Measurements from ENCODE around the gene TSPAN14. TPM values are rescaled to one million over a fixed set of nuclear protein-coding genes. Genes with fewer than 3 reads are reported as not detected.

TSPAN14 gene
- total and polyA plus RNA-seq, 2 of the 13 experiments (the other 11 are each of a cell fraction or from before 2014, with no cell fraction given) = 24.1 to 80.6 TPM

DNA sequence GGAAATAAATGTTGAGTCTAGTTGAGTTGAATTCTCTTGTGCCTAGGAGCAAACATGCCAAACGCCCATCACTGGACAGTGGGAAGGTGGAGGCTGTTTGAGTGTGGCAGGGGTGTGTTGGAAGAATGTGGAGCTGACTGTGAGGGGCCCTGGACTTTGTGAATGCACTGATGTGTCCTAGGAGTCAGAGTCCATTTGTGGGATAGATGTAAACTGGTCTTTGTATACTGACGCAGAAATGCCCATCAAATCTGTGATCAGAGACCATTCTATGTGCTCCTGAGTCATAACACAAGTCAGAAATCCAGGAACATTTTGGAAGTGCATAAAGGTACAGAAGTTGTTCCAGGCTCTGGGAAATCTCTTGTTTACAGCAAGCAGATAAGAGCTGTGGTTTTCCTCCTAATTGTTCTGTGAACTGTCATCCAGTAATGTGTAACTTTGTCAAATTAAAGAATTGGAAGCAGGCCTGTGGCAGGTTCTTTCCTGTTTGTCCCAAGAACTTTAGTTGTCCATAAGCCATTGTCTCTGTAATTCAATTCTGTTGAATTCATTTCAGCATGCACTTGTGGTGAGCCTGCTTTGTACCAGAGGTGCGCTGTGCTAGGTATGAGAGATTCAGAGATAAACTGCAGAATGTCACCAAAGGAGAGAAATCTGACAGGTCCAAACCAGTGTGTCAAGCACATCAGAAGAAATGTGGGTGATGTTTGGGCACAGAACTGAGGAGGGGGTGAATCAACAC is 38.2 kb upstream of the TSPAN14 start (continued):
- TF ChIP-seq NKX3-1 (CRISPR knock-in tag; IDR thresholded peaks at IDR 0.05) (no peak), MIXL1 (CRISPR knock-in tag; IDR thresholded peaks at IDR 0.05) (0 out of 2 replicates have a peak, but pooled peaks have one; percentile 17), ZNF44 (CRISPR knock-in tag; IDR thresholded peaks at IDR 0.05) (no peak), RARA (CRISPR knock-in tag; IDR thresholded peaks at IDR 0.05) (peak; percentile 57; the same call in 1 of the 2 replicates), FOSL2 (CRISPR knock-in tag; IDR thresholded peaks at IDR 0.05) (peak; percentile 42), ZBTB20 (CRISPR knock-in tag; IDR thresholded peaks at IDR 0.05; ENCODE audit: borderline replicate concordance, low read depth) (peak; percentile 45; the same call in 1 of the 2 replicates), PHF21A (CRISPR knock-in tag; IDR thresholded peaks at IDR 0.05) (peak; percentile 66), TEAD3 (CRISPR knock-in tag; optimal IDR thresholded peaks at IDR 0.05; ENCODE audit: borderline replicate concordance) (peak; percentile 88), SOX6 (IDR thresholded peaks at IDR 0.05) (no peak), SOX6 (CRISPR knock-in tag; IDR thresholded peaks at IDR 0.05) (peak; percentile 77), FOXJ3 (CRISPR knock-in tag; IDR thresholded peaks at IDR 0.05; ENCODE audit: borderline replicate concordance) (0 out of 2 replicates have a peak, but pooled peaks have one; percentile 46), CREB1 (IDR thresholded peaks at IDR 0.05) (no peak), CREB1 (CRISPR knock-in tag; IDR thresholded peaks at IDR 0.05) (peak; percentile 57)
- TF ChIP-seq, protein P1, sequence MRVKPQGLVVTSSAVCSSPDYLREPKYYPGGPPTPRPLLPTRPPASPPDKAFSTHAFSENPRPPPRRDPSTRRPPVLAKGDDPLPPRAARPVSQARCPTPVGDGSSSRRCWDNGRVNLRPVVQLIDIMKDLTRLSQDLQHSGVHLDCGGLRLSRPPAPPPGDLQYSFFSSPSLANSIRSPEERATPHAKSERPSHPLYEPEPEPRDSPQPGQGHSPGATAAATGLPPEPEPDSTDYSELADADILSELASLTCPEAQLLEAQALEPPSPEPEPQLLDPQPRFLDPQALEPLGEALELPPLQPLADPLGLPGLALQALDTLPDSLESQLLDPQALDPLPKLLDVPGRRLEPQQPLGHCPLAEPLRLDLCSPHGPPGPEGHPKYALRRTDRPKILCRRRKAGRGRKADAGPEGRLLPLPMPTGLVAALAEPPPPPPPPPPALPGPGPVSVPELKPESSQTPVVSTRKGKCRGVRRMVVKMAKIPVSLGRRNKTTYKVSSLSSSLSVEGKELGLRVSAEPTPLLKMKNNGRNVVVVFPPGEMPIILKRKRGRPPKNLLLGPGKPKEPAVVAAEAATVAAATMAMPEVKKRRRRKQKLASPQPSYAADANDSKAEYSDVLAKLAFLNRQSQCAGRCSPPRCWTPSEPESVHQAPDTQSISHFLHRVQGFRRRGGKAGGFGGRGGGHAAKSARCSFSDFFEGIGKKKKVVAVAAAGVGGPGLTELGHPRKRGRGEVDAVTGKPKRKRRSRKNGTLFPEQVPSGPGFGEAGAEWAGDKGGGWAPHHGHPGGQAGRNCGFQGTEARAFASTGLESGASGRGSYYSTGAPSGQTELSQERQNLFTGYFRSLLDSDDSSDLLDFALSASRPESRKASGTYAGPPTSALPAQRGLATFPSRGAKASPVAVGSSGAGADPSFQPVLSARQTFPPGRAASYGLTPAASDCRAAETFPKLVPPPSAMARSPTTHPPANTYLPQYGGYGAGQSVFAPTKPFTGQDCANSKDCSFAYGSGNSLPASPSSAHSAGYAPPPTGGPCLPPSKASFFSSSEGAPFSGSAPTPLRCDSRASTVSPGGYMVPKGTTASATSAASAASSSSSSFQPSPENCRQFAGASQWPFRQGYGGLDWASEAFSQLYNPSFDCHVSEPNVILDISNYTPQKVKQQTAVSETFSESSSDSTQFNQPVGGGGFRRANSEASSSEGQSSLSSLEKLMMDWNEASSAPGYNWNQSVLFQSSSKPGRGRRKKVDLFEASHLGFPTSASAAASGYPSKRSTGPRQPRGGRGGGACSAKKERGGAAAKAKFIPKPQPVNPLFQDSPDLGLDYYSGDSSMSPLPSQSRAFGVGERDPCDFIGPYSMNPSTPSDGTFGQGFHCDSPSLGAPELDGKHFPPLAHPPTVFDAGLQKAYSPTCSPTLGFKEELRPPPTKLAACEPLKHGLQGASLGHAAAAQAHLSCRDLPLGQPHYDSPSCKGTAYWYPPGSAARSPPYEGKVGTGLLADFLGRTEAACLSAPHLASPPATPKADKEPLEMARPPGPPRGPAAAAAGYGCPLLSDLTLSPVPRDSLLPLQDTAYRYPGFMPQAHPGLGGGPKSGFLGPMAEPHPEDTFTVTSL (CRISPR knock-in tag; IDR thresholded peaks at IDR 0.05; ENCODE audit: borderline replicate concordance) = no peak
- TF ChIP-seq, protein P2, sequence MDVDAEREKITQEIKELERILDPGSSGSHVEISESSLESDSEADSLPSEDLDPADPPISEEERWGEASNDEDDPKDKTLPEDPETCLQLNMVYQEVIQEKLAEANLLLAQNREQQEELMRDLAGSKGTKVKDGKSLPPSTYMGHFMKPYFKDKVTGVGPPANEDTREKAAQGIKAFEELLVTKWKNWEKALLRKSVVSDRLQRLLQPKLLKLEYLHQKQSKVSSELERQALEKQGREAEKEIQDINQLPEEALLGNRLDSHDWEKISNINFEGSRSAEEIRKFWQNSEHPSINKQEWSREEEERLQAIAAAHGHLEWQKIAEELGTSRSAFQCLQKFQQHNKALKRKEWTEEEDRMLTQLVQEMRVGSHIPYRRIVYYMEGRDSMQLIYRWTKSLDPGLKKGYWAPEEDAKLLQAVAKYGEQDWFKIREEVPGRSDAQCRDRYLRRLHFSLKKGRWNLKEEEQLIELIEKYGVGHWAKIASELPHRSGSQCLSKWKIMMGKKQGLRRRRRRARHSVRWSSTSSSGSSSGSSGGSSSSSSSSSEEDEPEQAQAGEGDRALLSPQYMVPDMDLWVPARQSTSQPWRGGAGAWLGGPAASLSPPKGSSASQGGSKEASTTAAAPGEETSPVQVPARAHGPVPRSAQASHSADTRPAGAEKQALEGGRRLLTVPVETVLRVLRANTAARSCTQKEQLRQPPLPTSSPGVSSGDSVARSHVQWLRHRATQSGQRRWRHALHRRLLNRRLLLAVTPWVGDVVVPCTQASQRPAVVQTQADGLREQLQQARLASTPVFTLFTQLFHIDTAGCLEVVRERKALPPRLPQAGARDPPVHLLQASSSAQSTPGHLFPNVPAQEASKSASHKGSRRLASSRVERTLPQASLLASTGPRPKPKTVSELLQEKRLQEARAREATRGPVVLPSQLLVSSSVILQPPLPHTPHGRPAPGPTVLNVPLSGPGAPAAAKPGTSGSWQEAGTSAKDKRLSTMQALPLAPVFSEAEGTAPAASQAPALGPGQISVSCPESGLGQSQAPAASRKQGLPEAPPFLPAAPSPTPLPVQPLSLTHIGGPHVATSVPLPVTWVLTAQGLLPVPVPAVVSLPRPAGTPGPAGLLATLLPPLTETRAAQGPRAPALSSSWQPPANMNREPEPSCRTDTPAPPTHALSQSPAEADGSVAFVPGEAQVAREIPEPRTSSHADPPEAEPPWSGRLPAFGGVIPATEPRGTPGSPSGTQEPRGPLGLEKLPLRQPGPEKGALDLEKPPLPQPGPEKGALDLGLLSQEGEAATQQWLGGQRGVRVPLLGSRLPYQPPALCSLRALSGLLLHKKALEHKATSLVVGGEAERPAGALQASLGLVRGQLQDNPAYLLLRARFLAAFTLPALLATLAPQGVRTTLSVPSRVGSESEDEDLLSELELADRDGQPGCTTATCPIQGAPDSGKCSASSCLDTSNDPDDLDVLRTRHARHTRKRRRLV (CRISPR knock-in tag; IDR thresholded peaks at IDR 0.05) = 0 out of 2 replicates have a peak, but pooled peaks have one; percentile 35
- TF ChIP-seq, protein P3, sequence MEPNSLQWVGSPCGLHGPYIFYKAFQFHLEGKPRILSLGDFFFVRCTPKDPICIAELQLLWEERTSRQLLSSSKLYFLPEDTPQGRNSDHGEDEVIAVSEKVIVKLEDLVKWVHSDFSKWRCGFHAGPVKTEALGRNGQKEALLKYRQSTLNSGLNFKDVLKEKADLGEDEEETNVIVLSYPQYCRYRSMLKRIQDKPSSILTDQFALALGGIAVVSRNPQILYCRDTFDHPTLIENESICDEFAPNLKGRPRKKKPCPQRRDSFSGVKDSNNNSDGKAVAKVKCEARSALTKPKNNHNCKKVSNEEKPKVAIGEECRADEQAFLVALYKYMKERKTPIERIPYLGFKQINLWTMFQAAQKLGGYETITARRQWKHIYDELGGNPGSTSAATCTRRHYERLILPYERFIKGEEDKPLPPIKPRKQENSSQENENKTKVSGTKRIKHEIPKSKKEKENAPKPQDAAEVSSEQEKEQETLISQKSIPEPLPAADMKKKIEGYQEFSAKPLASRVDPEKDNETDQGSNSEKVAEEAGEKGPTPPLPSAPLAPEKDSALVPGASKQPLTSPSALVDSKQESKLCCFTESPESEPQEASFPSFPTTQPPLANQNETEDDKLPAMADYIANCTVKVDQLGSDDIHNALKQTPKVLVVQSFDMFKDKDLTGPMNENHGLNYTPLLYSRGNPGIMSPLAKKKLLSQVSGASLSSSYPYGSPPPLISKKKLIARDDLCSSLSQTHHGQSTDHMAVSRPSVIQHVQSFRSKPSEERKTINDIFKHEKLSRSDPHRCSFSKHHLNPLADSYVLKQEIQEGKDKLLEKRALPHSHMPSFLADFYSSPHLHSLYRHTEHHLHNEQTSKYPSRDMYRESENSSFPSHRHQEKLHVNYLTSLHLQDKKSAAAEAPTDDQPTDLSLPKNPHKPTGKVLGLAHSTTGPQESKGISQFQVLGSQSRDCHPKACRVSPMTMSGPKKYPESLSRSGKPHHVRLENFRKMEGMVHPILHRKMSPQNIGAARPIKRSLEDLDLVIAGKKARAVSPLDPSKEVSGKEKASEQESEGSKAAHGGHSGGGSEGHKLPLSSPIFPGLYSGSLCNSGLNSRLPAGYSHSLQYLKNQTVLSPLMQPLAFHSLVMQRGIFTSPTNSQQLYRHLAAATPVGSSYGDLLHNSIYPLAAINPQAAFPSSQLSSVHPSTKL (CRISPR knock-in tag; IDR thresholded peaks at IDR 0.05) = peak; percentile 57
